Upper lobe of right lung (tissue), 1 donor: ENCODE results near the gene SERPINB1. TPM values are rescaled to one million over a fixed set of nuclear protein-coding genes. Genes with fewer than 3 reads are reported as not detected.
A peak's percentile ranks its signal among the peaks of the same experiment; 100 is the strongest.

Source experiments
- ATAC-seq: fragments of 200-7000 bp; cut with Tn5 transposase; one replicate; pipeline ENCODE4 v1.9.1; 2020; ENCODE audit warnings: mild to moderate bottlenecking, moderate library complexity
- DNase-seq: peaks from one replicate; pipeline ENCODE4 v3.0.0-alpha.2; 2020
- H3K27ac ChIP-seq: fragments of 200-600 bp; one replicate; pipeline ENCODE4 v1.8.0; 2022
- H3K27me3 ChIP-seq: fragments of 200-600 bp; one replicate; pipeline ENCODE4 v1.8.0; 2022; ENCODE audit warnings: mild to moderate bottlenecking
- H3K36me3 ChIP-seq: fragments of 200-600 bp; one replicate; pipeline ENCODE4 v1.8.0; 2022
- H3K4me1 ChIP-seq: fragments of 200-600 bp; one replicate; pipeline ENCODE4 v1.8.0; 2022
- H3K4me3 ChIP-seq: fragments of 200-600 bp; one replicate; pipeline ENCODE4 v1.8.0; 2022; ENCODE audit warnings: mild to moderate bottlenecking
- H3K9me3 ChIP-seq: fragments of 200-600 bp; one replicate; pipeline ENCODE4 v1.8.0; 2022
- intact Hi-C: fragments of 100-400 bp; cut with DNase I; formaldehyde crosslinking; loops from one replicate; pipeline ENCODE4 v1.11.0; 2022
- total RNA-seq: library from RNA; stranded (reverse); fragmentation: NEBNext Ultra II Directional; extraction: Animal tissue kit (Norgen Biotek cat#: 25700); gene quantifications from one replicate; pipeline ENCODE4 v1.2.1, GENCODE V29; 2021
- TF ChIP-seq, protein P1 (sequence below): fragments of 200-600 bp; IDR thresholded peaks from one replicate; pipeline ENCODE4 v1.8.0; 2022; ENCODE audit warnings: antibody characterized with exemption
- donor health status: DM: no; HTN: yes; CAD: no; lungs with severe emphysema.

SERPINB1 gene
- total RNA-seq, 1 donor from 2014 or later: 101 TPM

GRCh38 chr6:2859185-2859700 lies 17.6 kb upstream of the SERPINB1 start:
- TF ChIP-seq, protein P1, sequence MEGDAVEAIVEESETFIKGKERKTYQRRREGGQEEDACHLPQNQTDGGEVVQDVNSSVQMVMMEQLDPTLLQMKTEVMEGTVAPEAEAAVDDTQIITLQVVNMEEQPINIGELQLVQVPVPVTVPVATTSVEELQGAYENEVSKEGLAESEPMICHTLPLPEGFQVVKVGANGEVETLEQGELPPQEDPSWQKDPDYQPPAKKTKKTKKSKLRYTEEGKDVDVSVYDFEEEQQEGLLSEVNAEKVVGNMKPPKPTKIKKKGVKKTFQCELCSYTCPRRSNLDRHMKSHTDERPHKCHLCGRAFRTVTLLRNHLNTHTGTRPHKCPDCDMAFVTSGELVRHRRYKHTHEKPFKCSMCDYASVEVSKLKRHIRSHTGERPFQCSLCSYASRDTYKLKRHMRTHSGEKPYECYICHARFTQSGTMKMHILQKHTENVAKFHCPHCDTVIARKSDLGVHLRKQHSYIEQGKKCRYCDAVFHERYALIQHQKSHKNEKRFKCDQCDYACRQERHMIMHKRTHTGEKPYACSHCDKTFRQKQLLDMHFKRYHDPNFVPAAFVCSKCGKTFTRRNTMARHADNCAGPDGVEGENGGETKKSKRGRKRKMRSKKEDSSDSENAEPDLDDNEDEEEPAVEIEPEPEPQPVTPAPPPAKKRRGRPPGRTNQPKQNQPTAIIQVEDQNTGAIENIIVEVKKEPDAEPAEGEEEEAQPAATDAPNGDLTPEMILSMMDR: no peak
- no peaks in the 10 kb centered on the region for H3K9me3 ChIP-seq
- no peak for ATAC-seq
- no peak for DNase-seq
- H3K36me3 ChIP-seq: no peaks in the 10 kb centered on the region
- H3K27me3 ChIP-seq: no peaks in the 10 kb centered on the region
- peak overlapping the region; percentile 83 for H3K27ac ChIP-seq
- intact Hi-C loops: no loop called here
- no peak overlapping the region for H3K4me3 ChIP-seq
- H3K4me1 ChIP-seq: peaks cover 39% of the 10 kb centered on the region

- intact Hi-C loops: no loop called here
- DNase-seq (no peak), ATAC-seq (peak; percentile 25)
- TF ChIP-seq, protein P1: no peak
- Histone ChIP-seq H3K4me3 (no peak overlapping the region), H3K27ac (peak overlapping the region; percentile 83), H3K4me1 (peaks cover 46% of the 10 kb centered on the region), H3K9me3 (no peaks in the 10 kb centered on the region), H3K27me3 (no peaks in the 10 kb centered on the region), H3K36me3 (no peaks in the 10 kb centered on the region)
Measured at GRCh38 chr6:2857580-2858337, 16.1 kb upstream of the SERPINB1 start.

DNA sequence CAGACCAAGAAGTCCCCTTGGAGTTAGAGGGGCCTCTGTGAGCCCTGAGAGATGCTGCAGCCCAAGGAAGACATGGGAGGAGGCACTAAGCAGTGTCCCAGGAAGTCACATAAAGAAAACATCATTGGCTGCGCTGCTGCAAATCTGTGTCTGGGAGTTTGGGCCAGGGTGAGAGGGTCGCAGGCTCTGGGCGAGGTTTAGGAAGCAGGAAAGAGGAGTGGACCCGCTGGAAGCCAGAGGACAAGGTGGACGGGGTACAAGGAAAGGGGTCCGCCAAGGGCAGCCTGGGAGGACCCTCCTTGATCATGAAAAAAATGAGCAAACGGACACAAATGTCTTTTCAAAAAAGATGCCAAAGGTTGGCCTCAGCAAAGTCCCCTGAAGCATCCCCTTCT lies 15.5 kb upstream of the SERPINB1 start:
- Histone ChIP-seq H3K27ac (peak overlapping the region; percentile 83), H3K4me3 (no peak overlapping the region), H3K36me3 (no peaks in the 10 kb centered on the region), H3K9me3 (no peaks in the 10 kb centered on the region), H3K4me1 (peaks cover 46% of the 10 kb centered on the region), H3K27me3 (no peaks in the 10 kb centered on the region)
- TF ChIP-seq, protein P1: no peak
- intact Hi-C loops: no loop called here
- ATAC-seq (no peak), DNase-seq (no peak)

DNA sequence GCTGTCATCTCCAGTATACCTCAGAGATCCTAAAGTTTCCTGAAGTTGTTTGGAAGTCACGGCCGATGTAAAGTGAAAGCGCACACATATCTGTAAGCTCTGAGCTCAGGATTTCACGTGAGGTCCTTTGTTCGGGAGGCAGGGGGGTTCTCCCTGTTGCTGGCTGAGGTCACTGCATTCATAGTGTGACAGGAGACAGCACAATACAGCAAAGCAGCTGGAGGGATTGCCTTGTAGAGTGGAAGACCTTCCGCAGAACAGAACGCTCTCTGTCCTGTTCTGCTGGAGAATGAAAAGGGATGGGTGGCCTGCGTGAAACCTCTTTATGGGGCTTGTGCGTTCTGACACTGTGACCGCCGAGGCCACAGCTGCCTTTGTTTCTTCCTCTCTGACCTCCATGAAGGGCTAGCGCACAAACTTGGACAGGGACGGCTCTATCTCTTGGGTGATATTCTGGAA lies 13.4 kb upstream of the SERPINB1 start:
- peaks cover 56% of the 10 kb centered on the region for H3K4me1 ChIP-seq
- DNase-seq (no peak), ATAC-seq (no peak)
- intact Hi-C loops: no loop called here
- H3K27me3 ChIP-seq: no peaks in the 10 kb centered on the region
- H3K4me3 ChIP-seq: peak overlapping the region; percentile 38
- H3K36me3 ChIP-seq: no peaks in the 10 kb centered on the region
- peak overlapping the region; percentile 91 for H3K27ac ChIP-seq
- TF ChIP-seq, protein P1: no peak
- H3K9me3 ChIP-seq: no peaks in the 10 kb centered on the region

- Histone ChIP-seq H3K4me3 (peak overlapping the region; percentile 38), H3K9me3 (no peaks in the 10 kb centered on the region), H3K36me3 (no peaks in the 10 kb centered on the region), H3K27ac (peak overlapping the region; percentile 91), H3K4me1 (peaks cover 59% of the 10 kb centered on the region), H3K27me3 (no peaks in the 10 kb centered on the region)
- intact Hi-C loops: no loop called here
- DNase-seq: no peak
- peak; percentile 71 for ATAC-seq
- TF ChIP-seq, protein P1: peak; percentile 2
Measured at GRCh38 chr6:2854396-2854982, 12.8 kb upstream of the SERPINB1 start.
